DND-41 (cell line): ENCODE results near the gene BTNL9.

Experiments used
- ATAC-seq: fragments of 200-7000 bp; cut with Tn5 transposase; 3 replicates; pipeline ENCODE4 v1.9.1; 2021; ENCODE audit warnings: low read depth; ENCODE audit not compliant: insufficient read depth
- DNase-seq: peaks from one replicate; pipeline ENCODE4 v3.0.0-alpha.2; 2020
- H2AFZ ChIP-seq: 2 replicates; pipeline ENCODE4 v1.6.0; 2012; ENCODE audit warnings: low read depth, low read length
- H3K27ac ChIP-seq: 2 replicates; pipeline ENCODE4 v1.5.1; 2012; ENCODE audit warnings: low read length, inconsistent platforms
- H3K27me3 ChIP-seq: fragments of 200-600 bp; sonication (generic); 2 replicates; pipeline ENCODE4 v1.6.0; 2012; ENCODE audit warnings: low read length, mild to moderate bottlenecking, inconsistent platforms; ENCODE audit not compliant: insufficient read depth, poor library complexity
- H3K36me3 ChIP-seq: 2 replicates; pipeline ENCODE4 v1.5.1; 2012; ENCODE audit warnings: low read length, inconsistent platforms; ENCODE audit not compliant: insufficient read depth
- H3K4me1 ChIP-seq: 2 replicates; pipeline ENCODE4 v1.5.1; 2012; ENCODE audit warnings: mild to moderate bottlenecking, low read length; ENCODE audit not compliant: insufficient read depth
- H3K4me2 ChIP-seq: 2 replicates; pipeline ENCODE4 v1.6.0; 2012; ENCODE audit warnings: mild to moderate bottlenecking, moderate library complexity, low read length, inconsistent platforms; ENCODE audit not compliant: insufficient read depth
- H3K4me3 ChIP-seq, 2 experiments: fragments of 200-600 bp in 1 of 2; shearing (Covaris generic) in 1 of 2; 2 replicates each; pipeline ENCODE4 v1.5.1; 2012 to 2016; ENCODE audit warnings: inconsistent platforms in 2 of 2, low read length in 2 of 2, mild to moderate bottlenecking in 2 of 2, low read depth in 1 of 2, moderate library complexity in 1 of 2
- H3K79me2 ChIP-seq: 2 replicates; pipeline ENCODE4 v1.6.0; 2012; ENCODE audit warnings: low read length, inconsistent platforms; ENCODE audit not compliant: insufficient read depth
- H3K9ac ChIP-seq: 2 replicates; pipeline ENCODE4 v1.6.0; 2012; ENCODE audit warnings: low read depth, mild to moderate bottlenecking, inconsistent platforms, low read length, moderate library complexity
- H3K9me3 ChIP-seq: 2 replicates; pipeline ENCODE4 v1.5.1; 2012; ENCODE audit warnings: low read length, moderate library complexity, mild to moderate bottlenecking, inconsistent platforms; ENCODE audit not compliant: insufficient read depth, severe bottlenecking
- H4K20me1 ChIP-seq: 2 replicates; pipeline ENCODE4 v1.6.0; 2012; ENCODE audit warnings: low read length; ENCODE audit not compliant: insufficient read depth
- EZH2 ChIP-seq: IDR thresholded peaks from 3 replicates; pipeline ENCODE4 v1.6.1; 2012; ENCODE audit warnings: borderline replicate concordance, low read depth, mild to moderate bottlenecking, moderate library complexity, low read length, inconsistent platforms; ENCODE audit not compliant: severe bottlenecking
- TF ChIP-seq, protein P1 (sequence below): IDR thresholded peaks from 2 replicates; pipeline ENCODE4 v1.5.1; 2012; ENCODE audit warnings: borderline replicate concordance, low read length, moderate library complexity, mild to moderate bottlenecking; ENCODE audit not compliant: poor library complexity, severe bottlenecking; ENCODE audit errors: extremely low read depth

Gene BTNL9

GRCh38 chr5:181054138-181054537 lies 14.1 kb downstream of the BTNL9 start:
- H3K27ac ChIP-seq: no peak overlapping the region
- peaks cover 18% of the 10 kb centered on the region for H3K27me3 ChIP-seq
- no peak overlapping the region for H3K9ac ChIP-seq
- no peaks in the 10 kb centered on the region for H3K36me3 ChIP-seq
- ATAC-seq (no peak), DNase-seq (no peak)
- TF ChIP-seq EZH2: no peak
- TF ChIP-seq, protein P1, sequence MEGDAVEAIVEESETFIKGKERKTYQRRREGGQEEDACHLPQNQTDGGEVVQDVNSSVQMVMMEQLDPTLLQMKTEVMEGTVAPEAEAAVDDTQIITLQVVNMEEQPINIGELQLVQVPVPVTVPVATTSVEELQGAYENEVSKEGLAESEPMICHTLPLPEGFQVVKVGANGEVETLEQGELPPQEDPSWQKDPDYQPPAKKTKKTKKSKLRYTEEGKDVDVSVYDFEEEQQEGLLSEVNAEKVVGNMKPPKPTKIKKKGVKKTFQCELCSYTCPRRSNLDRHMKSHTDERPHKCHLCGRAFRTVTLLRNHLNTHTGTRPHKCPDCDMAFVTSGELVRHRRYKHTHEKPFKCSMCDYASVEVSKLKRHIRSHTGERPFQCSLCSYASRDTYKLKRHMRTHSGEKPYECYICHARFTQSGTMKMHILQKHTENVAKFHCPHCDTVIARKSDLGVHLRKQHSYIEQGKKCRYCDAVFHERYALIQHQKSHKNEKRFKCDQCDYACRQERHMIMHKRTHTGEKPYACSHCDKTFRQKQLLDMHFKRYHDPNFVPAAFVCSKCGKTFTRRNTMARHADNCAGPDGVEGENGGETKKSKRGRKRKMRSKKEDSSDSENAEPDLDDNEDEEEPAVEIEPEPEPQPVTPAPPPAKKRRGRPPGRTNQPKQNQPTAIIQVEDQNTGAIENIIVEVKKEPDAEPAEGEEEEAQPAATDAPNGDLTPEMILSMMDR: no peak
- H3K9me3 ChIP-seq: no peaks in the 10 kb centered on the region
- H3K4me3 ChIP-seq: no peak overlapping the region
- H3K4me1 ChIP-seq: no peaks in the 10 kb centered on the region
- H2AFZ ChIP-seq: no peak overlapping the region
- no peaks in the 10 kb centered on the region for H4K20me1 ChIP-seq
- no peak overlapping the region for H3K4me2 ChIP-seq
- H3K79me2 ChIP-seq: no peaks in the 10 kb centered on the region

DNA sequence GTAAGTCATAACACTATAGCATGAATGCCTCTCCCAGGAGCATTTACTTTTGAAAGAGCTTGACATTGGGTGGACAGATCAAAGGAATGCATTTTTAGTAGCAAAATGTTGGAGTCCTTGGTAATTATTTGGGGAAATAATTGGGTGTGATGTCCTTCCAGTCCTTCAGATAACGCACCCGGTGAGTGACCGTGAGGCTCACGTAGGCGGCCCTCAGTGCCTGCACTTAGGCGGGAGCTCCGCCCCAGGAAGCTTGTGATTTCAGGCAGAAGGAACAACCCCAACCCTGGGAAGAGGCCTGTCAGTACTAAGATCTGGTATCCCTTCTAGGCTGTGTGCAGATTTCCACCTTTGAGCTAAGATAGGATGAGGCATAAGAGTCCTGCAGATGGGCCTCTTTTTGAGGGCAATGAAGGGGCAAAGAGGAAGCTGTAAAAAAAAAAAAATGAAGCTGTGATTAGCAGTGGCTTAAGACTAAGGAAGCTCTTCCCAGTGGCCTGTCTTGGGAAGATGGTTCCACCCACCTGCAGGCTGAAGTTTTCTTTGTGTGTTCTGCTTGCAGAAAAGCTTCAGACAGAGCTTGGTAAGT lies 14.9 kb downstream of the BTNL9 start:
- Histone ChIP-seq H3K27me3 (peaks cover 18% of the 10 kb centered on the region), H3K4me2 (no peak overlapping the region), H3K4me1 (no peaks in the 10 kb centered on the region), H2AFZ (no peak overlapping the region), H3K4me3 (no peak overlapping the region), H3K9ac (no peak overlapping the region), H4K20me1 (no peaks in the 10 kb centered on the region), H3K36me3 (no peaks in the 10 kb centered on the region), H3K79me2 (no peaks in the 10 kb centered on the region), H3K27ac (no peak overlapping the region), H3K9me3 (no peaks in the 10 kb centered on the region)
- TF ChIP-seq, protein P1: no peak
- no peak for TF ChIP-seq EZH2
- DNase-seq: no peak
- ATAC-seq: no peak

DNA sequence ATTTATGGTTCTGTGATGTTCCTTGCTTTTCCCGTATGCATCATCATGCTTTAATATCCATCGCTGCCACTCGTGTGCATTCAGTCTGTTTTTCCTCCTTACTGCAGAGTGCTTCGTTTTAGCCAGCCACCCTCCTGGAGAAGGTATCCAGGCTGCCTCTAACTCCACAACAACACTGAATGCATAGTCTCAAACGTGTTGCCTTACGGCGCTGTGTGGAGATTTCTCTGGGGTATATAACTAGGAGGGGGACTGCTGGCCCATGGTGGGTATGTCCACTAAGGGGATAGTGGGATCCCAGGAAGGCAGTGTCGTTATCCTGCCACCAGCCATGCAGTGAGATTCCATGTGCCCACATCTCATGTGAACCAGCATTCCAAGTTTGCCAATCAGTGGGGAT lies 16.4 kb downstream of the BTNL9 start:
- no peak for TF ChIP-seq EZH2
- TF ChIP-seq, protein P1: no peak
- Histone ChIP-seq H2AFZ (no peak overlapping the region), H3K4me3 (no peak overlapping the region), H3K9me3 (no peaks in the 10 kb centered on the region), H3K36me3 (no peaks in the 10 kb centered on the region), H3K4me1 (no peaks in the 10 kb centered on the region), H3K4me2 (no peak overlapping the region), H3K27ac (no peak overlapping the region), H3K27me3 (peaks cover 15% of the 10 kb centered on the region), H3K79me2 (no peaks in the 10 kb centered on the region), H3K9ac (no peak overlapping the region), H4K20me1 (no peaks in the 10 kb centered on the region)
- no peak for DNase-seq
- ATAC-seq: no peak
